RPMI8226 (cell line): Measurements from ENCODE around the gene NELFB.

ENCODE experiments used
- DNase-seq: peaks from one replicate; pipeline ENCODE4 v3.0.0-alpha.2; 2015

NELFB gene

DNA sequence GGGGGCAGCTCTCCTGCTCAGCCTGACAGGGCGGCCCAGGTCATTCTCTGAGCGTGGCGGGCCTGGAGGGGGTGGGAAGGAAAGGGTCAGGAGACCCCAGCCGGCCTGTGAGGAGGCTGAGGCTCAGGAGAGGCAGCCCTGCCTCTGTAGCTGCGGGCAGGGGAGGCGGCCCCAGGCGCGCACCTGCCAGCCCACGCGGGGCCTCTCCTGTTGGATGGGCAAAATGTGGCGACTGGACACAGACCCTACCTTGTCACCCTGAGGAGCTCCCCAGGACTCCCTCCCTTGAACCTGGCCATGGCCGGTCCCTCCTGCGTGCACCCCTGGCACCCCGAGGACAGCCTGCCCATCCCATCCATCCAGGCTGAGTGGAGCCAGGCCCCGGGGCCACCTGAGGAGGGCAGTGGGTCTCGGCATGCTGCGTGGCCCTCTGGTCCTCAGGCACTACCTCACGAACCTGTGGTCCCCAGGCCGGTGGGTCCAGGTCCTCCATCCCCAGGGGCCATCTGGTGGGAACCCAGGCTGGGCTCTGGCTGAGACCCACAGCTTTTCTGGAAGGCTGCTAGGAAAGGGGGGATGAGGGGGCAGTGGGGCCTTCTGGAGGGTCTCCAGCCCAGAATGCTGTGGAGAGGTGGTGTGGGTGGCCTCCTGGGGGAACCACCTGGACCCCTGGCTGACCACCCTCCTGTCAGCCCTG, 62.0 kb downstream of the NELFB start:
- DNase-seq, result no peak

GRCh38 chr9:137317718-137318511, 62.8 kb downstream of the NELFB start:
- DNase-seq, result no peak

DNA sequence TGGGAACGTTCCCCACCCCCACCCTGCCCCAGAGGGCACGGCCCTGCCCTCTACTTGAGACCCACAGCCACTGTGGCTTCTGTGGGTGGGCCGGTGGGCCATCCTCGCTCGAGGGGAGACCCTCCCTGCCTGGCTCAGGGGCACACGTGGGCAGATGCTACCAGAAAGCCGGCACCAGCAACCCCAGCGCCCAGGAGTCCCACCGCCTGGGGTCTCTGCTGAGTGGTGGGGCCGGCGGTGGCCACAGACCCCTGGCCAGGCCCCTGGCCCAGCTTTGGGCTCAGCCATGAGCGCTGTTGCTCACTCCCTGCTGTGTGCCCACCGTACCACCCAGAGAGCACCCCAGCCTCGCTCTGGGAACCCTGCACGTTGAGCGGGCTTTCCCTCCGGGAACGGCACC, 63.5 kb downstream of the NELFB start:
- no peak for DNase-seq

DNA sequence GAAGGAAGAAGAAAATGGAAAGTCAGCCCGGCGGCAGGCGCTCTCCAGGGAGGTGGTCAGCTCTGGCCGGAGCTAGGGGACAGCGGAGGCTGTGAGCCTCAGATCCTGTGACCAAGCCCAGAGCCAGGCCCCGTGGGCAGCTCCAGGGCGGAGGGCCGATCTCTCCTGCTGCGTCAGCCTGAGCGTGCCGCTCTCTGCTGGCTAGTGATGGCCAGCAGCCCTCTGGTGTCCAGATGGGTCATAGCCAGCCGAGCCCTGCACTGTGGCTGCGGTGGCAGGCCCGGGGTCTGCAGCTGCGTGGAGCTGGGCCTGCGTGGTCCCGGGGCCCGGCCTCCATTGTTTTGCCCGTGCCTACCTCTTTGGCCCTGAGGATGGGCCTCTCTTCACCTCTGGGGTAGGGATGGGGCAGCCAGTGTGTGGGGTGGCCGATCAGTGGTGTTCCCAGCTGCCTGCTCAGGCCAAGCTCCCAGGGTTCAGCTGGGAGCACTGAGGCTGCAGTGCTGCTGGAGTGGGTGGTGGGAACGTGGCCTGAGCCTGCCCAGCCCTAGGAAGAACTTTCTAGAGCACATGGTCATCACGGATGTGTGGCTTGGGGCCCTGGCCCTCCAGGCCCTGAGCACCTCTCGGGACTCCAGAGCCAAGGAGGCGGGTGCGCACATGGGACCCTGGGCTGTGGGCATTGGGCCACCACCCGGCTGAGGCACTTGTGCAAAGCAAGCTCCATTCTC, 64.0 kb downstream of the NELFB start:
- DNase-seq, result no peak

GRCh38 chr9:137319739-137320551, 64.8 kb downstream of the NELFB start:
- no peak for DNase-seq

DNA sequence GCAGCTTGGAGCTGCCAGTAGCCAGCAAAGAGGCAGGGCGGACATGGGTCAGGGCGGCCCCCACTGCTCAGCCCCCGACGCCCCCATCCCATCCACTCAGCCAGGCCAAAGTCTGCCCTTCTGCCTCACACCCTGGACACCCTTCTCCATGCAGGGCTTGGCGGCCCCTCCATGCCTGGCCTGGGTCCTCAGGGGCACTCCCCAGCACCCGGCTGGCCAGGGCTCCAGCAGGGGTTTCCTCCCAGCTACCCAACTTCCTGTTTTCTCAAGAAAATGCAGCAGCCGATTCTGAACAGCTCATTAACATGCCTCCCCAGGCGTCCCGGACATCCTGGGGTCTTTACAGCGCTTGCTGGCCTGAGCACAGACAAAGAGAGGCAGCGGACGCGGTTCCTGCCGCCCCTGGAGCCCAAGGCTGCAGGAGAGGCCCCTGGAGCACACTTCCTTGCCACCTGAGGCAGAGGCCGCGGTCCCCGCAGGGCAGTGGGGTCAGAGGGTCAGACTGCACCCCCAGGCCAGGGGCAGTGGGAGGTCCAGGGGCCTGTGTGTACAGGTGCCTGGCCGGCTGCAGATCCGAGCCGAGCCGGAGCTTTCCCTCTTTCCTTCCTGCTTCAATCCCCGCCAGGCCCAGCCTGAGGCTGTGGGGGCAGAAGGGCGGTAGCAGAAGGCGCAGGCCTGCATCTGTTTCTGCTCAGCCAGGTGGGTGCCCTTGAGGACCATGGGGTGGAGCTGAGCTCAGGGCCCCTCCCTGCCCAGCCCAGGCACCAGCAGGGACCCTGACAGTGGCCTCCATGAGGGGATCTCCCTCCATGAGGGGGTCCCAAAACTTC, 65.6 kb downstream of the NELFB start:
- peak; percentile 61 for DNase-seq

GRCh38 chr9:137321726-137322361, 66.7 kb downstream of the NELFB start:
- no peak for DNase-seq
